ENCODE data around the gene ZCCHC24. TPM values are rescaled to one million over a fixed set of nuclear protein-coding genes. Genes with fewer than 3 reads are reported as not detected.

The ZCCHC24 gene
- total and polyA plus RNA-seq, 7 donors = 11.2 to 112 (median 43.0) TPM

DNA sequence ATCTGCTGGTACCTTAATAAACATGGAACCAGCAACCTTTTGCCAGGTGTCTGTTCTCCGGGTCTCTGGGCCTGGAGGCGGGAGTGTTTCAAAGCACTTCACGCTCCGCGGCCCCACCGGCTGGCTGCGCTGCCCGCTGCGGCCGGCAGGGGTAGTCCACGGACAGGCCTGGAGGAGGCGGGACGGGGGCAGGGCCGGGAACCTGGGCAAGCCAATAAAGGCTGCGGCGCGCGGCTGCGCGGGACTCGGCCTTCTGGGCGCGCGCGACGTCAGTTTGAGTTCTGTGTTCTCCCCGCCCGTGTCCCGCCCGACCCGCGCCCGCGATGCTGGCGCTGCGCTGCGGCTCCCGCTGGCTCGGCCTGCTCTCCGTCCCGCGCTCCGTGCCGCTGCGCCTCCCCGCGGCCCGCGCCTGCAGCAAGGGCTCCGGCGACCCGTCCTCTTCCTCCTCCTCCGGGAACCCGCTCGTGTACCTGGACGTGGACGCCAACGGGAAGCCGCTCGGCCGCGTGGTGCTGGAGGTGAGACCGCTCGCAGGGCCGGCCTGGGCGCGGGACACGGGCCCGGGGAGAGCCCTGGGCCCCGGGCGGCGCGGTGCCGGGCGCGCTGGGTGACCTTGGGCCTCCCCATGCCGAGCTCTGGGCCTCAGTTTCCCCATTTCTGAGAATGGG, 98.1 kb downstream of the ZCCHC24 start, which contains the start of gene PPIF:
TSS of gene PPIF (plus strand) at position 244 of the 668 bp plus-strand sequence. CDS start at position 324, 80 bp downstream.
- peak; percentile 96 to 97 for DNase-seq
- no peaks in the 10 kb centered on the region for H3K9me3 ChIP-seq
- H3K27me3 ChIP-seq (ENCODE audit: insufficient read depth in 3 of 3, low read length in 2 of 3) = no peaks in the 10 kb centered on the region
- WGBS, 3 donors = 0 to 1% (median 0%) methylated on average over 58 to 77 of the region's 77 CpGs
- H3K4me1 ChIP-seq = peaks cover 20% of the 10 kb centered on the region
- H3K36me3 ChIP-seq (ENCODE audit: insufficient read depth in 1 of 2, low read depth in 1 of 2) = peaks cover 3 to 35% of the 10 kb centered on the region in 2 donors
- peak within 1 kb of the TSS; percentile 85 for H3K4me3 ChIP-seq
- TF ChIP-seq, protein P1, sequence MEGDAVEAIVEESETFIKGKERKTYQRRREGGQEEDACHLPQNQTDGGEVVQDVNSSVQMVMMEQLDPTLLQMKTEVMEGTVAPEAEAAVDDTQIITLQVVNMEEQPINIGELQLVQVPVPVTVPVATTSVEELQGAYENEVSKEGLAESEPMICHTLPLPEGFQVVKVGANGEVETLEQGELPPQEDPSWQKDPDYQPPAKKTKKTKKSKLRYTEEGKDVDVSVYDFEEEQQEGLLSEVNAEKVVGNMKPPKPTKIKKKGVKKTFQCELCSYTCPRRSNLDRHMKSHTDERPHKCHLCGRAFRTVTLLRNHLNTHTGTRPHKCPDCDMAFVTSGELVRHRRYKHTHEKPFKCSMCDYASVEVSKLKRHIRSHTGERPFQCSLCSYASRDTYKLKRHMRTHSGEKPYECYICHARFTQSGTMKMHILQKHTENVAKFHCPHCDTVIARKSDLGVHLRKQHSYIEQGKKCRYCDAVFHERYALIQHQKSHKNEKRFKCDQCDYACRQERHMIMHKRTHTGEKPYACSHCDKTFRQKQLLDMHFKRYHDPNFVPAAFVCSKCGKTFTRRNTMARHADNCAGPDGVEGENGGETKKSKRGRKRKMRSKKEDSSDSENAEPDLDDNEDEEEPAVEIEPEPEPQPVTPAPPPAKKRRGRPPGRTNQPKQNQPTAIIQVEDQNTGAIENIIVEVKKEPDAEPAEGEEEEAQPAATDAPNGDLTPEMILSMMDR (IDR thresholded peaks at IDR 0.05) = peak; percentile 95
- ATAC-seq = peak; percentile 89 to 94 (median 90)
- intact Hi-C loops (cut with DNase I) = no loop called here
- H3K27ac ChIP-seq = peak within 1 kb of the TSS; percentile 92

DNA sequence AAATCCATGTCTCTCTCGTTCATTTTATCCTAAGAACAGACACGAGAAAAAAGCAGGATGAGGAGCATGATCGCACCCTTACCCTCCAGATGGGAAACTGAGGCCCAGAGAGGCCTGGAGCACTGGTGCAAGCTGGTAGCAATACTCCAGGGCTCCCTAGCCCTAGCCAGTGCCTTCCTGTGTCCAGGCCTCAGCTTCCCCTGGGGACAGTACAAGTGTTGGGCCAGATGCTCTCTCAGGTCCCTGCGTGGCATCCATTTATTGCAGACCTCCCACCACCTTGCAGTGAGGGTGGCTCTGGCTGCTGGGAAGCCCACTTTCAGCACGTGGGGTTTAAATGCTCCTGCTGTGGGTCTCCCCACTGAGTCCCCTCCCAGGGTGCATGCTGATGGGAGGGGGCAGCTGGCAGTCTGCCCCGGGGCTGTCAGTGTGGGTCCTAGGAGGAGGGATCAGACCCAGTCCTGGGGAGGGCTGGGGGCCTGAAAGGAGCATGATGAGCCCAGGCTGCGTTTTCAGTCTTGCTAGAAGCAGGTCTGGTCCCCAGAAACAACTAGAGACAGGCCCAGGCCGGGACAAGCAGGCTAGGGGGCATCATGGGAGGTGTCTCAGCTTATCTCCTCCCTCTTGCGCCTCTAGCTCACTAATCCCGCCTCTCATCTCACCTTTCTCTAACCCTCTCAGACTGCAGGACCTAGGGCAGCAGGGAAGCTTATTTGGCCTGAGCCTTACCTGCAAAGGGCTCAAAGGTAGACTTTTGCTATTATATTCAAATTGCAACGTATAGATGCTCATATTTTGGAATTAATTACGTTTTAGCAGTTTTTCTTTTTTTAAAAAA, 98.8 kb downstream of the ZCCHC24 start:
- Histone ChIP-seq H3K4me1 (peaks cover 20% of the 10 kb centered on the region), H3K27me3 (ENCODE audit: insufficient read depth in 3 of 3, low read length in 2 of 3) (no peaks in the 10 kb centered on the region), H3K4me3 (peak overlapping the region; percentile 85), H3K36me3 (ENCODE audit: insufficient read depth in 1 of 2, low read depth in 1 of 2) (peaks cover 3 to 27% of the 10 kb centered on the region in 2 donors), H3K9me3 (no peaks in the 10 kb centered on the region), H3K27ac (no peak overlapping the region)
- 57 to 66% (median 61%) methylated on average over 12 of the region's 12 CpGs for WGBS, 3 donors
- intact Hi-C loops (cut with DNase I) = no loop called here
- ATAC-seq = no peak
- no peak for DNase-seq
- TF ChIP-seq, protein P1 (IDR thresholded peaks at IDR 0.05) = no peak

DNA sequence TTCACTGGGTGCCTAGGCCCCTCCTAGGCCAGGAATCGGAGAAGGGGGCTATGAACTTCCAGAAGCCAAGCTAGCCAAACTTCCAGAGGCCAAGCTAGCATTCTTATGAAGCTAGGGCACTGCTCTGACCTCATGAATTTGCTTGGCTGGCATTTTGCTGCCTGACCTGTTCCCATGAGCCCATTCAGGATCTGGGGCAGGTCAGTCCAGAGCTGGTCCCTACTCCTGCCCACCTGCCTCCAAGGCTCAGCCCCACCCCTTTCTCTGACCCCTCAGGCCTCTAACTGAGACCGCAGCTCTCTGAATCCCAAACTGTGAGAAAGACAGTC, 99.4 kb downstream of the ZCCHC24 start:
- Histone ChIP-seq H3K27me3 (ENCODE audit: insufficient read depth in 3 of 3, low read length in 2 of 3) (no peaks in the 10 kb centered on the region), H3K4me1 (peaks cover 20% of the 10 kb centered on the region), H3K27ac (no peak overlapping the region), H3K4me3 (no peak overlapping the region), H3K9me3 (no peaks in the 10 kb centered on the region), H3K36me3 (ENCODE audit: insufficient read depth in 1 of 2, low read depth in 1 of 2) (peaks cover 3 to 21% of the 10 kb centered on the region in 2 donors)
- TF ChIP-seq, protein P1 (IDR thresholded peaks at IDR 0.05) = no peak
- ATAC-seq = no peak
- no peak for DNase-seq
- 90 to 100% (median 98%) methylated on average over 2 of the region's 2 CpGs for whole genome bisulfite sequencing, 3 donors
- intact Hi-C loops (cut with DNase I) = no loop called here

GRCh38 chr10:79345241-79346011, 100.0 kb downstream of the ZCCHC24 start:
- ATAC-seq (no peak), DNase-seq (no peak)
- no peak overlapping the region for H3K27ac ChIP-seq
- WGBS, 3 donors = 85 to 91% (median 91%) methylated on average over 5 of the region's 5 CpGs
- H3K9me3 ChIP-seq = no peaks in the 10 kb centered on the region
- peaks cover 2 to 15% of the 10 kb centered on the region in 2 donors for H3K36me3 ChIP-seq (ENCODE audit: insufficient read depth in 1 of 2, low read depth in 1 of 2)
- TF ChIP-seq, protein P1 (IDR thresholded peaks at IDR 0.05) = no peak
- intact Hi-C loops (cut with DNase I) = no loop called here
- H3K27me3 ChIP-seq (ENCODE audit: insufficient read depth in 3 of 3, low read length in 2 of 3) = no peaks in the 10 kb centered on the region
- peaks cover 20% of the 10 kb centered on the region for H3K4me1 ChIP-seq
- H3K4me3 ChIP-seq = no peak overlapping the region
